ENCODE data around the gene GPR84. TPM values are rescaled to one million over a fixed set of nuclear protein-coding genes. Genes with fewer than 3 reads are reported as not detected.

Gene GPR84
- total and polyA plus RNA-seq, 2 of the 13 experiments (the other 11 are each of a cell fraction or from before 2014, with no cell fraction given): not detected

DNA sequence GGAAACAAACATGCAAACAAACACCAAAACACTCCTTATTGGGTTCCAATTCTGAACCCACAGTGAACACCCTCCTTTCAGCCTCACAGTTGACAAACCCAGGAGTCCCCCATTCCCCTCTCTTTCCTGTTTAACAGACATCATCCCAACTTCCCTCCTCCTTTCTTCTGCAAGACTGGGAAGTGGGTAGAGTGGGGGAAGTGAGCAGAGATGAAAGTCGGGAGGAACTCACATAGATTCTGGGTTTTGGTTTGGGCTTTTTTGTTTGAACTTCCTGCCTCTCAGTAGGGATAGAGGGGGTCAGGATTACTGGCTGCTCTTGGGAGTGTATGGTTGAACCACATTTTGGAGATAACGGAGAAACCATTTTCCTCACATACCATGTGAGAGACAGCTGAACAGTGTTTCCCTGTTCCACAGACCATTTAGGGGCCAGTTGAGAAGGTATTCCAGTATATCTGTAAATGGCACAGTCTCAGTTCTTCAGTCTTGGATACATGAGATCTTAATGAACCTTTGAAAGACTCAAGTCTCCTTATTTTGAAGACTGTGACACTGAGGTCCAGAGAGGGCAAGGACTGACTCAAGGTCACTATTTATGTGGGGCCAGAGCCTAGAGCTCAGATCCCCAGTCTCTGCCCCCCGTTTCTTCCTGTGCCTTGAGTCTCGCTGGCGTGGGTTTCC lies 3.9 kb upstream of the GPR84 start:
- DNase-seq (ENCODE audit: low spot score) (no peak), FAIRE-seq (no peak), ATAC-seq (peak; percentile 20; the same call in 1 of the 3 replicates)
- no peaks in the 10 kb centered on the region for H3K9me3 ChIP-seq (ENCODE audit: low read length)
- BruUV-seq (replicated peaks): no TSS peak
- H3K4me3 ChIP-seq (replicated peaks in 1 of 3; ENCODE audit: insufficient read depth in 1 of 3, low read depth in 2 of 3, low read length in 3 of 3): peak overlapping the region in 2 of 3 experiments; percentile 41 to 56; a peak in 4 of 6 replicates
- peak overlapping the region; percentile 70 for H2AFZ ChIP-seq (ENCODE audit: low read length)
- H3K36me3 ChIP-seq (replicated peaks in 1 of 2; ENCODE audit: control insufficient read depth in 1 of 2, insufficient read depth in 2 of 2, low read length in 2 of 2): no peaks in the 10 kb centered on the region
- 29% methylated on average over 4 of the region's 5 CpGs for WGBS (ENCODE audit: low lambda C conversion rate)
- H3K27me3 ChIP-seq (ENCODE audit: control insufficient read depth in 1 of 2, insufficient read depth in 2 of 2, low read length in 2 of 2): peaks cover 1 to 12% of the 10 kb centered on the region in 2 experiments; a peak in 2 of 5 replicates
- peaks cover 21% of the 10 kb centered on the region for H3K4me1 ChIP-seq (ENCODE audit: insufficient read depth, low read length)
- H3K27ac ChIP-seq (ENCODE audit: extremely low read length, insufficient read depth, low read length): no peak overlapping the region
- intact Hi-C loops (cut with micrococcal nuclease; ENCODE audit: unreplicated experiment): loop anchor here (1.0 to 10.0 kb wide), 4 partner anchors 117 to 363 kb away; partner anchors contain the start of genes HOXC8 and HOXC9
- H3K9ac ChIP-seq (ENCODE audit: insufficient read depth, low read depth, low read length): peak overlapping the region; percentile 31; the same call in 1 of the 2 replicates
- peak overlapping the region; percentile 80 for H3K4me2 ChIP-seq (ENCODE audit: low read depth, low read length)
- ChIA-PET POLR2A (interaction anchor here (1.0 to 1.9 kb wide), 2 partner anchors 9 to 88 kb away, joined by 3 to 7 read pairs; partner anchors contain the start of genes CBX5 and HNRNPA1), CTCF (ENCODE audit: low intra/inter-chr PET ratio, low total read pairs) (interaction anchor here (0.9 to 3.9 kb wide), 7 partner anchors 8 to 153 kb away, joined by 3 to 27 read pairs (median 7); no protein-coding TSS in a partner anchor)
- H3K79me2 ChIP-seq (ENCODE audit: insufficient read depth, low read length): no peaks in the 10 kb centered on the region
- in situ Hi-C loops (cut with HindIII; ENCODE audit: extremely low pct_ligation_motif_present, low pct_unique_long_range_greater_than_20kb): loop anchor here (5.0 to 10.0 kb wide), 2 partner anchors 116 to 353 kb away; no protein-coding TSS in a partner anchor
- H4K20me1 ChIP-seq (ENCODE audit: insufficient read depth, low read length): no peaks in the 10 kb centered on the region
- TF ChIP-seq ZXDC (CRISPR knock-in tag; IDR thresholded peaks at IDR 0.05) (no peak), KIAA2018 (CRISPR knock-in tag; IDR thresholded peaks at IDR 0.05; ENCODE audit: borderline replicate concordance) (no peak), BRCA1 (CRISPR knock-in tag; IDR thresholded peaks at IDR 0.05) (no peak), ZNF44 (CRISPR knock-in tag; IDR thresholded peaks at IDR 0.05) (0 out of 2 replicates have a peak, but pooled peaks have one; percentile 26), NFE2L2 (IDR thresholded peaks at IDR 0.05; ENCODE audit: low read length) (no peak), ASH2L (IDR thresholded peaks at IDR 0.05; ENCODE audit: insufficient read length, low read depth, low read length) (no peak)
- TF ChIP-seq, protein P1, sequence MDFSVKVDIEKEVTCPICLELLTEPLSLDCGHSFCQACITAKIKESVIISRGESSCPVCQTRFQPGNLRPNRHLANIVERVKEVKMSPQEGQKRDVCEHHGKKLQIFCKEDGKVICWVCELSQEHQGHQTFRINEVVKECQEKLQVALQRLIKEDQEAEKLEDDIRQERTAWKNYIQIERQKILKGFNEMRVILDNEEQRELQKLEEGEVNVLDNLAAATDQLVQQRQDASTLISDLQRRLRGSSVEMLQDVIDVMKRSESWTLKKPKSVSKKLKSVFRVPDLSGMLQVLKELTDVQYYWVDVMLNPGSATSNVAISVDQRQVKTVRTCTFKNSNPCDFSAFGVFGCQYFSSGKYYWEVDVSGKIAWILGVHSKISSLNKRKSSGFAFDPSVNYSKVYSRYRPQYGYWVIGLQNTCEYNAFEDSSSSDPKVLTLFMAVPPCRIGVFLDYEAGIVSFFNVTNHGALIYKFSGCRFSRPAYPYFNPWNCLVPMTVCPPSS (IDR thresholded peaks at IDR 0.05): no peak
